SK-N-MC (cell line): ENCODE measurements around the gene ARHGAP22.

Source experiments
- DNase-seq: peaks from one replicate; pipeline ENCODE4 v3.0.0-alpha.2; 2011; ENCODE audit warnings: low read depth, low spot score
- H3K27ac ChIP-seq: fragments of 200-600 bp; sonication (generic); 2 replicates; pipeline ENCODE4 v1.5.1; 2016; ENCODE audit warnings: mixed run types
- H3K36me3 ChIP-seq: fragments of 200-600 bp; sonication (generic); 2 replicates; pipeline ENCODE4 v1.6.1; 2017; ENCODE audit warnings: antibody characterized with exemption, low read length, mixed read lengths; ENCODE audit not compliant: insufficient read depth
- H3K4me3 ChIP-seq: fragments of 200-600 bp; sonication (generic); 2 replicates; pipeline ENCODE4 v1.5.1; 2016
- H3K9ac ChIP-seq: fragments of 200-600 bp; sonication (generic); 2 replicates; pipeline ENCODE4 v1.8.0; 2017; ENCODE audit warnings: mixed run types, mixed read lengths; ENCODE audit not compliant: insufficient read length
- H3K9me3 ChIP-seq: fragments of 200-600 bp; sonication (generic); 2 replicates; pipeline ENCODE4 v1.6.1; 2017; ENCODE audit warnings: low read depth, mild to moderate bottlenecking, antibody characterized with exemption, low read length, moderate library complexity, mixed read lengths
- EZH2 ChIP-seq: fragments of 200-600 bp; sonication (generic); IDR thresholded peaks from one replicate; pipeline ENCODE4 v1.6.1; 2017; ENCODE audit warnings: antibody characterized with exemption
- FOXP2 ChIP-seq: optimal IDR thresholded peaks from 2 replicates; pipeline ENCODE3; 2011; ENCODE audit warnings: mild to moderate bottlenecking, moderate library complexity; ENCODE audit not compliant: insufficient read depth; ENCODE audit errors: extremely low read length, control extremely low read depth
- POLR2AphosphoS5 ChIP-seq: IDR thresholded peaks from 2 replicates; pipeline ENCODE4 v1.6.1; 2012; ENCODE audit warnings: mild to moderate bottlenecking, low read depth, low read length, borderline replicate concordance

The ARHGAP22 gene

DNA sequence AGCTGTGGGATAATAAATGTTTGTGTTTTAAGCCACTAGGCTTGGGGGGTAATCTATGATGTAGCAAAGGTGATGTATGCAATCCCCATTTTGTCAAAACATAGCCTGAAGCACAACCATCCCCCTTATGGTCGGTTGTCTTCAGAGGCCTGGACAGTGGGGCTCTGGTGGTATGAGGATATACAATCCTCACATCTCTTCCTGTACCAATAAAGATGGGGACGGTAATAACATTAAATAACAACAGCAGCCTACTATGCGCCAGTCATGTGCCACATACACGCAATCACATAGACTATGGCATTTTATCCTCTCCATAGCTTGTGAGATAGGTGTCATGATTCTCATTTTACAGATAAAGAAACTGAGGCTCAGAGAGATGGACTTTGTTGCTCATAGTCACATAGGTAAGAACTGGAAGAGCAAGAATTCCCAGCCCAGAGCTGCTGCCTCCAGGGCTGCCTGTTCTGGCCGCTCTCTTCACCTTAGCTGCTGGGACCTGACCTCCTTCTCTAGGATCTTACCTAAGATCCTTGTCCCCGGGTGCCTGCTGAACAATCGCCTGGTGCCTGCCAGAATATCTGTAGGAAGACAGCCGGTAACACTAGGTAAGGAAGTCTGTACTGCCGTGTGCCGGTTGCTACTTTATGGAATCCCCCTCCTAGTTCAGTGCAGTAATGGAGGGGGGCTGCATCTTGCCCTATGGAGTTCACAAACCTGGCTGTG, 108.6 kb downstream of the ARHGAP22 start:
- no peak for TF ChIP-seq POLR2AphosphoS5
- TF ChIP-seq EZH2 = no peak
- no peak overlapping the region for H3K4me3 ChIP-seq
- H3K36me3 ChIP-seq = no peaks in the 10 kb centered on the region
- no peak overlapping the region for H3K9ac ChIP-seq
- no peaks in the 10 kb centered on the region for H3K9me3 ChIP-seq
- no peak for DNase-seq
- H3K27ac ChIP-seq = no peak overlapping the region

DNA sequence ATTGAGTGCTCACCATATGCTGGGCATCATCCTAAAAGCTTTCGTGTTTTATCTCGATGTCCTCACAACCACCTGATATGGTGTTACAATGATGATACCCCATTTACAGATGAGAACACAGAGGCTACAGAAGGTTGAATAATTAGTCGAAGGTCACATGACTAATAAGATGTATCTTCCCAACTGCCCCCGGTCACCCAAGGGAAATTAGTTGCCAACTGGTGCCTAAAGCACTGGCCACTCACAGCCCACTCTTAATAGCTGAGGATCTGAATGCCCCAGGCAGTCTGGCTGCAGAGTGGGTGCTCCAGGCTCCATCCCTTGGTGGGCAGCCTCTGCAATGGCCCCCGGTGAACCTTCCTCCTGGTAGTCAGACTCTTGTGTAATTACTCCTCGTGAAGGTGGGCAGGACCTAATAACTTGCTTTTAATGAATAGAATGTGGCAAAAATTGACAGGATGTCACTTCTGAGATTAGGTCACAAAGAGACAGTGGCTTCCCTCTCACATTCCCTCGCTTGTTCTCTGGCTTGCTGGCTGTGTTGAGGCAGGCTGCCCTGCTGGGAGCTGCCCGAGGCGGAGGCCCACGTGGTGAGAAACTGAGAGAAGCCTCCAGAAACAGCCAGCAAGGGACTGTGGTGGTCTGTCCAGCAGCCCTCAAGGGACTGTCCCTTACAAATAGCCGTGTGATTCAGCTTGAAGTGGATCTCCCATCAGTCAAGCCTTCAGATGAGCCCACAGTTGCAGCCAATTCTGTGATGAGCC, 109.4 kb downstream of the ARHGAP22 start:
- Histone ChIP-seq H3K27ac (no peak overlapping the region), H3K4me3 (no peak overlapping the region), H3K9ac (no peak overlapping the region), H3K36me3 (no peaks in the 10 kb centered on the region), H3K9me3 (no peaks in the 10 kb centered on the region)
- DNase-seq = no peak
- TF ChIP-seq EZH2 = no peak
- TF ChIP-seq POLR2AphosphoS5 = no peak
- TF ChIP-seq FOXP2 = no peak

DNA sequence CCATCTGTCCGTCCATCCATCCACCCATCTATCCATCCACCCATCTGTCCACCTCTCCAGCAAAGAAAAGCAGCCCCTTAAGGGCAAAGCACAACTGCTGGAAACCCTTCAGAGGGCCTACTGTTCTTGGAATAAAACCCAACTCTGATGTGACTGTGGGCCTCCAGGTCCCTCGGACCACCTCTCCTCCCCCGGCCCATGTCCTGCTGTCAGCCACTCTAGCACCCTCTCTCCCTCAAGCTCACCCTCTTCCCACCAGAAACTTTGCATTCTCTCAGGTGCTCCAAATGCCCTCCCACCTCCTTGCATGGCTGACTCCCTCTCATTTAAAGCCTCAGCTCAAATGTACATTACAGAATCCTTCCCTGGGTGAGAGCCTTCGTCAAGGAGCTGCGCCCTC, 110.3 kb downstream of the ARHGAP22 start:
- Histone ChIP-seq H3K9me3 (no peaks in the 10 kb centered on the region), H3K4me3 (no peak overlapping the region), H3K9ac (no peak overlapping the region), H3K27ac (no peak overlapping the region), H3K36me3 (no peaks in the 10 kb centered on the region)
- no peak for TF ChIP-seq POLR2AphosphoS5
- no peak for TF ChIP-seq EZH2
- TF ChIP-seq FOXP2 = no peak
- no peak for DNase-seq

DNA sequence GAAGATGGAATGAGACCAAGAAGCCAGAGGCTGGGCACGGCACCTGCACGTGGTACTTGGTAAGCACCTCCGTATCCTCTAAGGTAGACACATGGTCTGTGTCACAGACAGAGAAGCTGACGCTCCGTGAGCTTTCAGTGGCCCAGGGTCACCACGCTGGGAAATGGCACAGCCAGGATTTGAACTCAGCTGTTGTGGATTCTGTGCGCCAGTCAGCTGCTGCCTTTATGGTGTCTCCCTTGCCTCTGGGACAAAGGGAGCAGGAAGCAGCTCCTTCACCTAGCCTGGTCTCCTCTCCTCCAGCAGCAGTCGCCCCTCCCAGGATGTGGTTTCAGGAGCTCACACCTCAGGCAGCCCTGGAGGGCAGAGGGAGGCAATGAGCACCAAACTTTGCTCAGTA, 110.8 kb downstream of the ARHGAP22 start:
- DNase-seq = no peak
- H3K27ac ChIP-seq = no peak overlapping the region
- TF ChIP-seq FOXP2 (no peak), EZH2 (no peak), POLR2AphosphoS5 (no peak)
- H3K9ac ChIP-seq = no peak overlapping the region
- no peaks in the 10 kb centered on the region for H3K36me3 ChIP-seq
- no peak overlapping the region for H3K4me3 ChIP-seq
- no peaks in the 10 kb centered on the region for H3K9me3 ChIP-seq

DNA sequence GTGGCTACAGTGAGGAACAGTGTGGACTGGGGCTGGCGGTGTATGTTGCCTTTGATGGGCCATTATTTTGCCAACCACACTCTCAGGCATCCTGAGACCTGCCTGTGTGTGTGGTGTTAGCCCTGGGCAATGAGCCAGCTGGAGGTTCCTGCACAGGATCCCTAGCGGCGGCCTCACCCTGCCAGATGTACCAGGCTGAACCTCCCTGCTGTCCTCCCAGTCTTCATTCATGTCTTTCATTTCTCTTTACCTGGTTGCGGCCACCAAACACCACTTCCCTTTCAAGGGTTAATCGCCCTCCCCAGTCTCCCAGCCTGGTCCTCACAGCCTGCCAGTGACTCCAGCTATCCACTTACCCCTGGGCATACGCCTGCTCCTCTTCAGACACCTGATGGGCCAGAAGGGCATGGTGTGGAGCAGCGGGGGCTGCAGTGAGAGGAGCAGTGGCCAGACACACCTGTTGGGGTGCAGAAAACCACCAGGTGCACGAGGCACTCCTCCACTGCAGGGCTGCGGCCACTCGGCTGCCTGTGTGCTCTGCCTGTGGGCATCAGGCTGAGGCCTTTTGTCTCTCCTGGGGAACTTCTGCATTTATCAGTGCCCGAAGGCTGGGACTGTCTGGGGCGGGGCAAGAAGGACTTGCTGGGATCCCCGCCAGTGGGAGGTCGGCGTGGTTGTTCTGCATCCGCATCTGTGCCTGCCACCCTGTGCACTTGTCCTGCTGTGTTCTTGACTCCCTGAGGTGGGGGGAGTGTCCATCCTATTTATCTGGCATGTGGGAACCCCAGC, 111.6 kb downstream of the ARHGAP22 start:
- Histone ChIP-seq H3K27ac (no peak overlapping the region), H3K9ac (no peak overlapping the region), H3K4me3 (no peak overlapping the region), H3K36me3 (no peaks in the 10 kb centered on the region), H3K9me3 (no peaks in the 10 kb centered on the region)
- no peak for DNase-seq
- TF ChIP-seq FOXP2 (no peak), EZH2 (no peak), POLR2AphosphoS5 (no peak)

DNA sequence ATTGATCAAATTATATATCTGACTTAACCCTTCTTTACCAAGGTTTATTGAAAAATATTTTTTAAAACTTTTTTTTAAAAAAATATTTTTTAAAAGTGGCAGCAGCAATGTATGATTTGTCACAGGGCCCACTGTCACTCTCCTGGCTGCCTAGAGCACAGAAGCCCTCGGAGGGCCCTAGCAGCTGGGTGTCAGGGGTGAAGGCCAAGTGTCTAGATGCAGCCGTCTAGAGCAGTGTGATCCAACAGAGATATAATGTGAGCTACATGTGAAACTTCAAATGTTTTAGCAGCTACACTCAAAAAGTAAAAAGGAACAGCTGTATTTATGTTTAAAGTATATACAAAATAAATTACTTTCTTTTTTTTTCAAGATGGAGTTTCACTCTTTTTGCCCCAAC, 112.7 kb downstream of the ARHGAP22 start:
- Histone ChIP-seq H3K27ac (no peak overlapping the region), H3K9me3 (no peaks in the 10 kb centered on the region), H3K36me3 (no peaks in the 10 kb centered on the region), H3K9ac (no peak overlapping the region), H3K4me3 (no peak overlapping the region)
- DNase-seq = no peak
- TF ChIP-seq FOXP2 (no peak), POLR2AphosphoS5 (no peak), EZH2 (no peak)

DNA sequence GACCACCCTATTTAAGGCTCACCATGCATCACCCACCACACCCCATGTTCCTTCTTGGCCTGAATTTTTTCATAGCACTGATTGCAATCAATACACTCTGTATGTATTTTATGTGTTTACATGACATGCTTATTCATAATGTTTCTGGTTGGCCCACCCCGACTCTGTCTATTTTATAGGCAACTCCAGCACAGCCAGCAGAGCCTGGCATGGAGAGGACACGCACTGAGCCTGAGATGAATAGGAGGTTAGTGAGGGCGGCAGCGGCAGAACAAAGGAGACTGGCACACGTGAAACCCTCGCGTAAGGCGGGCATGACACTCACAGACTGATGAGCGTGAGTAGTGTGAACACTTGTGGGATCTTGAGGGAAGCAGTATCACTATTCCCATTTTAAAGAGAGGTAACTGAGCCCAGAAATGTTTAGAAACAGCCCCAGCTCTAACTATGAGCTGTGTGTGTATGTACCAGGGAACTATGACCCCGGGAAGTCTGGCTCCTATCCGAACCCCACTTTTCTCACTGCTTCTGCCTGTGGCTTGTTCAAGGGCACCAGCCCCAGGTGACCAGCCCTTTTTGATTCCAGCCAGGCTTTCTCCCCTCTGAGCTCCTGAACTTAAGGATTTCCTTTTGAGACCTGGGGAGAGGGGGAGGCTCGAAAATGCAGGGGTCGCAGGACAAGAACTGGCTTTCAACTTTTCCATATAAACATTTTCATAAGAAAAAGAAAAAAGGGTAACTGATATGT, 113.3 kb downstream of the ARHGAP22 start:
- no peak overlapping the region for H3K27ac ChIP-seq
- no peaks in the 10 kb centered on the region for H3K36me3 ChIP-seq
- no peak overlapping the region for H3K9ac ChIP-seq
- no peak for DNase-seq
- no peak overlapping the region for H3K4me3 ChIP-seq
- no peak for TF ChIP-seq POLR2AphosphoS5
- TF ChIP-seq FOXP2 = no peak
- TF ChIP-seq EZH2 = no peak
- H3K9me3 ChIP-seq = no peaks in the 10 kb centered on the region
